ENCODE results near the gene HAL.

DNA sequence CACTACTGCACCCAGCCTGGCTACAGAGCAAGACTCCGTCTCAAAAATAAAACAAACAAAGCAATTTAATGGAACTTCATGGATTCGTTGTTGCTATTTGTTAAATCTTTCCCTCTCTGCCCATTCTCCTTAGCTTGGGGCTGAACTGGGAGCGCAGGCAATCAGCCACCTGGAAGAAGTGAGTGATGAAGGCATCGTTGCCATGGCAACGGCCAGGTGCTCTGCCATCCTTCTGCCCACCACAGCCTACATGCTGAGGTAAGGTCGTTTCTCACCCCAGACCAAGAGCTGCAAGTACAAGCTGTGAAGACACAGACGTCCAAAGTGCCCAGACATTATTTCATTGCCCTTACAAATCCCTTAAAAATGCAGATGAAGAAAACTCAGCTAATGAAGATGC is 33.9 kb downstream of the HAL start:
- TF ChIP-seq CBX8 (IDR thresholded peaks at IDR 0.05) (no peak), CTCF (IDR thresholded peaks at IDR 0.05) (no peak), POLR2A (IDR thresholded peaks at IDR 0.05; ENCODE audit: low read length) (no peak), FOSL2 (IDR thresholded peaks at IDR 0.05) (no peak), FOSL2 (CRISPR knock-in tag; IDR thresholded peaks at IDR 0.05) (no peak), EP300 (IDR thresholded peaks at IDR 0.05) (no peak), MAZ (IDR thresholded peaks at IDR 0.05; ENCODE audit: borderline replicate concordance, low read depth, low read length) (no peak), KDM5A (IDR thresholded peaks at IDR 0.05) (no peak), MAFK (IDR thresholded peaks at IDR 0.05; ENCODE audit: partially characterized antibody) (no peak), PBX3 (IDR thresholded peaks at IDR 0.05) (no peak), RCOR1 (IDR thresholded peaks at IDR 0.05; ENCODE audit: low read depth, low read length) (no peak)
- TF ChIP-seq, protein P1, sequence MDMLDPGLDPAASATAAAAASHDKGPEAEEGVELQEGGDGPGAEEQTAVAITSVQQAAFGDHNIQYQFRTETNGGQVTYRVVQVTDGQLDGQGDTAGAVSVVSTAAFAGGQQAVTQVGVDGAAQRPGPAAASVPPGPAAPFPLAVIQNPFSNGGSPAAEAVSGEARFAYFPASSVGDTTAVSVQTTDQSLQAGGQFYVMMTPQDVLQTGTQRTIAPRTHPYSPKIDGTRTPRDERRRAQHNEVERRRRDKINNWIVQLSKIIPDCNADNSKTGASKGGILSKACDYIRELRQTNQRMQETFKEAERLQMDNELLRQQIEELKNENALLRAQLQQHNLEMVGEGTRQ (IDR thresholded peaks at IDR 0.05): no peak
- TF ChIP-seq, protein P2, sequence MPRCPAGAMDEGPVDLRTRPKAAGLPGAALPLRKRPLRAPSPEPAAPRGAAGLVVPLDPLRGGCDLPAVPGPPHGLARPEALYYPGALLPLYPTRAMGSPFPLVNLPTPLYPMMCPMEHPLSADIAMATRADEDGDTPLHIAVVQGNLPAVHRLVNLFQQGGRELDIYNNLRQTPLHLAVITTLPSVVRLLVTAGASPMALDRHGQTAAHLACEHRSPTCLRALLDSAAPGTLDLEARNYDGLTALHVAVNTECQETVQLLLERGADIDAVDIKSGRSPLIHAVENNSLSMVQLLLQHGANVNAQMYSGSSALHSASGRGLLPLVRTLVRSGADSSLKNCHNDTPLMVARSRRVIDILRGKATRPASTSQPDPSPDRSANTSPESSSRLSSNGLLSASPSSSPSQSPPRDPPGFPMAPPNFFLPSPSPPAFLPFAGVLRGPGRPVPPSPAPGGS (IDR thresholded peaks at IDR 0.05): no peak

All from A549 (cell line).